Activated naive CD4-positive, alpha-beta T cell treated with anti-CD3 and anti-CD28 coated beads, Interleukin-2, amount 50 U/mL, for 72 hours (primary cell): Measurements from ENCODE around the gene FAM13C. TPM values are rescaled to one million over a fixed set of nuclear protein-coding genes. Genes with fewer than 3 reads are reported as not detected.

Source experiments
- ATAC-seq, 2 donors: fragments of 150-1000 bp; cut with Tn5 transposase; 2 replicates each; pipeline ENCODE4 v1.10.0; 2021; ENCODE audit warnings: mild to moderate bottlenecking in 2 of 2, moderate library complexity in 2 of 2
- DNase-seq, 2 donors: peaks; one replicate each; pipeline ENCODE4 v3.0.0; 2021 to 2022; ENCODE audit warnings: low spot score in 2 of 2
- H3K27ac Mint-ChIP-seq, 2 donors: one replicate each; pipeline ENCODE4 v1.8.0; 2022; ENCODE audit warnings: mild to moderate bottlenecking in 2 of 2, mixed read lengths in 2 of 2
- H3K36me3 Mint-ChIP-seq, 2 donors: one replicate each; pipeline ENCODE4 v1.8.0; 2022; ENCODE audit warnings: mixed read lengths in 2 of 2
- H3K9me3 Mint-ChIP-seq, 2 donors: one replicate each; pipeline ENCODE4 v1.8.0; 2022; ENCODE audit warnings: mixed read lengths in 2 of 2
- total RNA-seq, 2 donors: library from RNA; stranded (reverse); gene quantifications; one replicate each; pipeline ENCODE4 v1.2.3, GENCODE V29; 2022

FAM13C gene
- total RNA-seq, 2 donors from 2014 or later = 0.18 TPM; not detected in 1

- H3K9me3 Mint-ChIP-seq = no peaks in the 10 kb centered on the region
- H3K36me3 Mint-ChIP-seq = no peaks in the 10 kb centered on the region
- no peak for ATAC-seq
- no peak overlapping the region for H3K27ac Mint-ChIP-seq
- no peak for DNase-seq
Measured at GRCh38 chr10:59374916-59375315, 12.6 kb upstream of the FAM13C start.

DNA sequence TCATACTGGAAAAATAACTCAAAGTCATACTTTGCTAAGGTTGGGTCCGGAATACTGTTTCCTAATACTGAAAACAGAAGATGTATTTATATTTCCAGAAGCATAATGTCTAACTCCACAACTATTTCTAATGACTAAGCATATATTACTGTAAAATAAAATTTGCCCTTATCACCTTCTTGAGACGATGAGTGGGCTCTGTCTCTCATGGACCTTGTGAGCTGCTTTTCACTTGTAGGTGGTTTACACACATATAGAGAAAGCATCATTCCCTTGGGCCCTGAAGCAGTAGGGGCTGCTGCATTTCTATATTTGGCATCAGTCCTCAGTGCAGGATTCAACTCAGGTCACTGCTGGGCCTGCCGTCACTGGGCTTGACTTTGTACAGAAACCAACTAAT lies 10.7 kb upstream of the FAM13C start:
- no peaks in the 10 kb centered on the region for H3K36me3 Mint-ChIP-seq
- DNase-seq (no peak), ATAC-seq (no peak)
- H3K27ac Mint-ChIP-seq = no peak overlapping the region
- no peaks in the 10 kb centered on the region for H3K9me3 Mint-ChIP-seq

DNA sequence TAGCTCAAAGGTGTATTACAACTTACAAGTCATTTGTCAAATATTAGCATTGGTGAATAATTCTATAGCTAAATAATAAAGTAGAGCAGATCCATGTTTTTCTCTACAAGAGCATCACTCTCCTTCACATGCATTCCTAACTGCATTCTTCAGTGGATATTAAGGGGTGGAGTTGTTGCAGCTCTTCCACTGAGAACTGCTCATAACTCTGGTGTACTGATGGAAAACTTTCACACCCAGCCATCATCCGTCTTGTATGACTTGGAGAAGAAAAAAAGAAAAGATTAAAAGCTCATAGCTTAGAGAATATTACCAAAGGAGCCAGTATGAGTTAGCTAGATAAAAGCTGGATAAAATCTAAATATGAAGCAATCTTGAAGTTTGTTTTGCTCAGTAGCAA lies 10.2 kb upstream of the FAM13C start:
- DNase-seq = no peak
- no peaks in the 10 kb centered on the region for H3K9me3 Mint-ChIP-seq
- no peak overlapping the region for H3K27ac Mint-ChIP-seq
- H3K36me3 Mint-ChIP-seq = no peaks in the 10 kb centered on the region
- no peak for ATAC-seq

- Mint-ChIP-seq H3K36me3 (no peaks in the 10 kb centered on the region), H3K27ac (no peak overlapping the region), H3K9me3 (no peaks in the 10 kb centered on the region)
- DNase-seq (no peak), ATAC-seq (no peak)
Measured at GRCh38 chr10:59366290-59366689, 3.9 kb upstream of the FAM13C start.

DNA sequence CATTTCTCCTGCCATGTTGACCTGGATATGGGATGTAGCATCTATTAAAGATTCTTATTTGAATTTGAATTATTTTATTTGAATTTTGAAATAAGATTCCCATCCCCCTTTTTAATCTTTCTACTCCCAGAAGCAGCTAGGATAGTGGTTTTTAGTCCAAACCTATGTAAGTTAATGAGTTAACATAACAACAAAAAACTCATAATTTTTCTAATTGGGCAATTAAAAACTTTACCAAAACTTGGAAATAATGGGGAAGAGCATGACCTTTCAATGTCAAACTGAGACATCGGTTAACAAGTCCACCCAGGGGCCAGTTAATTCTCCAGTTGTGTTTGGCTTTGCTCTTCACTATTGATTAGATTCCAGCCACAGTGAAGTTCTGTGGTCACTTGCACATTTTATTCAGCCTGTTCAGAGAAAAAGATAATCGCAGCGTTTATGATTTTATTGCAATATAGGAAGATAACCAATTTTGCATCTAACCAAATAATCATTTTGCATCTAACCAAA lies 1.2 kb upstream of the FAM13C start:
- H3K9me3 Mint-ChIP-seq = no peaks in the 10 kb centered on the region
- H3K27ac Mint-ChIP-seq = no peak overlapping the region
- ATAC-seq (no peak), DNase-seq (no peak)
- H3K36me3 Mint-ChIP-seq = no peaks in the 10 kb centered on the region

GRCh38 chr10:59362959-59363381 lies 621 bp upstream of the FAM13C start:
- no peaks in the 10 kb centered on the region for H3K9me3 Mint-ChIP-seq
- no peak overlapping the region for H3K27ac Mint-ChIP-seq
- peak in 1 of 2 donors; percentile 51 for ATAC-seq
- no peaks in the 10 kb centered on the region for H3K36me3 Mint-ChIP-seq
- DNase-seq = no peak

DNA sequence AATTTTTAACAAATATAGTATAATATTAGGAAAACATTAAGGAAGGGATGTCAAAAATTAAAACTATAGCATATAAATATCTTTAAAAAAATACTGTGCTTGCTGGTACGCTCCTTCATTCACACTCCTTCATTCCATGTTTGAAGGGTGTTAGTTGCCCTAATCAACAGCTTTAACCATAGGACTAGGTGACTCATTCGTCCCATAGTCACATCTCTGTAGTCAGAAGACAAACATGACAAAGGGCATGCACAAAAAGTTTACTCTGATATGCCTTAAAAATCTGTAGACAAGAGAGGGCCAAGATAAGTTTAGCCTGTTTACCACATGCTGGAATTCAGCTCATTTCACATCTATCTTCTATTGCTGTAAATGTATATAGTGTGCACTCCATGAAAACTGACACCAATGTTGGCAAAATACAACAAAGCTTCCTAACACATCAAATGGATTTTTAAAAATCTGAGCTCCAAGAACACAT lies 646 bp downstream of the FAM13C start:
- H3K27ac Mint-ChIP-seq = no peak overlapping the region
- no peaks in the 10 kb centered on the region for H3K9me3 Mint-ChIP-seq
- no peaks in the 10 kb centered on the region for H3K36me3 Mint-ChIP-seq
- DNase-seq = no peak
- peak in 1 of 2 donors; percentile 84 for ATAC-seq

- H3K9me3 Mint-ChIP-seq = no peaks in the 10 kb centered on the region
- no peak for DNase-seq
- no peak for ATAC-seq
- no peak overlapping the region for H3K27ac Mint-ChIP-seq
- no peaks in the 10 kb centered on the region for H3K36me3 Mint-ChIP-seq
Measured at GRCh38 chr10:59360605-59361405, 1.5 kb downstream of the FAM13C start.

- Mint-ChIP-seq H3K27ac (no peak overlapping the region), H3K36me3 (no peaks in the 10 kb centered on the region), H3K9me3 (peaks cover 0 to 4% of the 10 kb centered on the region in 2 donors)
- ATAC-seq (no peak), DNase-seq (no peak)
Measured at GRCh38 chr10:59358576-59358975, 3.8 kb downstream of the FAM13C start.

DNA sequence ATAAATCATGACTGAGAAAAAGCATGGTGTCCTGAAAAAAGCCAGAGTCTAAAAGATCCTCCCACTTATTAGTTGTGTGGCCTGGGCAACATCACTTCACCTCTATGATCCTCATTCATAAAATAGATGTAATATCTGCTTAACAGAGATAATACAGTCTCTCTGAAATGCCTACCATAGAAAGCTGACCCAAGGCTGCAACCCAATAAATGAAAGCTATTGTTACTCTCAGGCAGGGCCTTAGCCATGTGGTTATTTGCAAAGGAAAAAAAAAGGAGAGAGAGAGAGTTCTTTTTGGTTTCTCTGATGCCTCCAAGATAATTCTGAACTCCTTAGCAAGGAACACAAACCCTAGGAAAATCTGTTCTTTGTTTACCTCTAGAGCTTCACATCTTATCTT lies 7.9 kb downstream of the FAM13C start:
- ATAC-seq = no peak
- Mint-ChIP-seq H3K27ac (no peak overlapping the region), H3K9me3 (peaks cover 0 to 4% of the 10 kb centered on the region in 2 donors), H3K36me3 (no peaks in the 10 kb centered on the region)
- no peak for DNase-seq

- ATAC-seq (no peak), DNase-seq (no peak)
- Mint-ChIP-seq H3K27ac (no peak overlapping the region), H3K36me3 (no peaks in the 10 kb centered on the region), H3K9me3 (peaks cover 2 to 4% of the 10 kb centered on the region in 2 donors)
Measured at GRCh38 chr10:59350558-59350957, 11.8 kb downstream of the FAM13C start.

- H3K36me3 Mint-ChIP-seq = no peaks in the 10 kb centered on the region
- H3K27ac Mint-ChIP-seq = no peak overlapping the region
- peaks cover 0 to 9% of the 10 kb centered on the region in 2 donors for H3K9me3 Mint-ChIP-seq
- DNase-seq (no peak), ATAC-seq (no peak)
Measured at GRCh38 chr10:59346321-59346720, 16.0 kb downstream of the FAM13C start.

DNA sequence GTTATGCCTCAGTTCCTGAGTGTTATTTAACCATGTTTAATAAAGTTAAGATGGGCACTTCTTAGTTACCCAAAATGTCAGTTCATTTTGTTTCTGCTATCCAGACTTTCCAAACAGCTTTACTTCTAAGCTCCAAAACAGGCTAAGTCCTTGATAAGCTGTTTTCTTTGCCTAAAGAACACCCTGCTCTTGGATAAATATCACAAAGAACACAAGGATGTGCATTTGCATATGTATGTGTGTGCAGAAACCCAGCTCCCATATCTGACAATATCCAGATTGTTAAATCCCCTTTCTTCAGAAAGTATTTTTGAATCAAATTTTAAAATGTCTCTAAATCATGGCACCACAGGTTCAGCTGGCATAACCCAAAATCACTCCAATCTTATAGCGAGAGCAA lies 19.6 kb downstream of the FAM13C start:
- DNase-seq = no peak
- Mint-ChIP-seq H3K9me3 (peaks cover 0 to 9% of the 10 kb centered on the region in 2 donors), H3K27ac (no peak overlapping the region), H3K36me3 (no peaks in the 10 kb centered on the region)
- ATAC-seq = no peak

- Mint-ChIP-seq H3K9me3 (peaks cover 0 to 9% of the 10 kb centered on the region in 2 donors), H3K36me3 (no peaks in the 10 kb centered on the region), H3K27ac (no peak overlapping the region)
- ATAC-seq (no peak), DNase-seq (no peak)
Measured at GRCh38 chr10:59342000-59342399, 20.3 kb downstream of the FAM13C start.

- H3K27ac Mint-ChIP-seq = no peak overlapping the region
- ATAC-seq = no peak
Measured at GRCh38 chr10:59340285-59340684, 22.1 kb downstream of the FAM13C start.

GRCh38 chr10:59339351-59339750 lies 23.0 kb downstream of the FAM13C start:
- ATAC-seq (no peak), DNase-seq (no peak)
- H3K9me3 Mint-ChIP-seq = no peaks in the 10 kb centered on the region
- no peaks in the 10 kb centered on the region for H3K36me3 Mint-ChIP-seq
- H3K27ac Mint-ChIP-seq = no peak overlapping the region

More at GRCh38 chr10:59340285-59340684, 22.1 kb downstream of the FAM13C start:
- no peak for DNase-seq
- Mint-ChIP-seq H3K36me3 (no peaks in the 10 kb centered on the region), H3K9me3 (peaks cover 0 to 3% of the 10 kb centered on the region in 2 donors)

DNA sequence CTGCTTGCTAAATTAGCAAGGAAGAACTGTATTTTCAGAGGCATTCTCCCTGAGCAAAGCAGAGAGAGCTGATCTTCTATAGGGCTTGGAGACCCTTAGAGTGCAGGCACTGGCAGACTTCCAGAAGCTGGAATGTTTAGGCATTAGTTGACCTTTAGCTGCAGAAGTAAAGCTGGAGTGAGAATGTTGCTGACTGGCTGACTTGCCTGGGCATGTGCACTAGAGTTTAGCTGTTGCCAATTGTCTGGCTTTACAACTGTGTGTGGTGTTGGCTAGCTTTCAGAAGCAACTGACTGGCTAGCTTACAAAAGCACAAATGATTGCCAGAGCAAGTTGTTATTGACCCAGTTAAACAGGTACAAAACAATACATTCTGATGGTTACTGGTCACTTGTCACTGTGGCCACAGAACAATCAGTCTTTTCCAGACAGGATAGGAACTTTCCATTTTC lies 25.1 kb downstream of the FAM13C start:
- DNase-seq (no peak), ATAC-seq (no peak)
- Mint-ChIP-seq H3K9me3 (no peaks in the 10 kb centered on the region), H3K27ac (no peak overlapping the region), H3K36me3 (no peaks in the 10 kb centered on the region)

GRCh38 chr10:59336632-59337031 lies 25.7 kb downstream of the FAM13C start:
- H3K9me3 Mint-ChIP-seq = no peaks in the 10 kb centered on the region

More at GRCh38 chr10:59336632-59337031, 25.7 kb downstream of the FAM13C start:
- H3K27ac Mint-ChIP-seq = no peak overlapping the region
- H3K36me3 Mint-ChIP-seq = no peaks in the 10 kb centered on the region
- DNase-seq = no peak
- ATAC-seq = no peak
